ENCODE data around the gene PTGER4.

Gene PTGER4

DNA sequence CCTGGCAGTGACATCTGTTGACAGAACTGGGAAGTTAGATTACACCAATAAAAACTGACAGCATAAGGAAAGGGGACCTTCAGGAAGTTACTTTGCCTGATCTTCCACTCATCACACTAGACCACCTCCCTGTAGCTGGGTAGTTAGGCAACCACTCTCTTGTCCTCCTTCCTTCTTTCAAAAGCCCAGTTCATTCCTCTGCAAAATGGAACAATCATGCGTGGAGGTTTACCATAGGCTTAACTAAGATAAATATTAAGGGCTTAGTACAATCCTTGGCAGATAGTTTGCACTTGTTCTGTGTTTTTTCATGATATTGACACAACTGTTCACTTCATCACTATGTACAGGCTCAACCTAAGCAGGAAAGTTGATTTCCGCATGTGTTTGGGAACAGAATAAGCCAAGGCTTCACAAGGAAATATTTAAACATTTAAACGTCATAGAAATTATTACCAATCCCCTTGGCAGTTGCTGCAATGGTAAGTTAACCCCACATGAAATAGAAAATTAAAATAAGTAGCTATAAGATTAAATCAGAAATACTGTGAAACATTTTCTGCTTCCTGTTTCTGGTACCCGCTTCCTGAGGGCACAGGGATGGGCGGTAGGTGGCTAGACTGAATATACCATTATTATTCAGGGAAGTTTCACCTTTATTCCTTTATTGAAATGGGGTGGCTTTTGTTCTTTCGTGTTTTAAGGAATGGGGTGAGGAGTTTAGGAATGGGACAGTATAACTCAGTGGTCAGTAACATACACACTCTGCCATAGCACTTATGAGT lies 9.9 kb upstream of the PTGER4 start:
- DNase-seq (ENCODE audit: low read depth in 2 of 2, low spot score in 1 of 2) = no peak

DNA sequence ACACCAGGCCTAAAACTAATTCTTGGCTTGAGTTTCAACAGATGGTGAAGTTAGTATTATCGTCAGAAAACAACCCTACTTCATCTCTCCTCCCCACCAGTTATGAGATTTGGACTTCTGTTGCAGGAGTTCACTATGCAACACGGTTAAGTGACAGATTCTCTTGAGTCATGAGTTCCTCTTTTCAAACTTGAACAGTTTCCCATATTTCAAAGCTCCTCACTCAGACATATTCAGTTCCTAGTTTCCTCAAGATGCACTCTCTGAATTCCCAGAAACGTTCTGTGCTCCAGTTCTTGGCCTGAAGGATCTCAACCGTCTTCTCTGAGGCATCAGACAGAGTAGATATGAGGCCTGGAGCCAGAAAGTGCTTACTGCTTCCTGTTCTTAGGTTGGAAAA lies 7.3 kb upstream of the PTGER4 start:
- DNase-seq (ENCODE audit: low read depth in 2 of 2, low spot score in 1 of 2) = no peak

DNA sequence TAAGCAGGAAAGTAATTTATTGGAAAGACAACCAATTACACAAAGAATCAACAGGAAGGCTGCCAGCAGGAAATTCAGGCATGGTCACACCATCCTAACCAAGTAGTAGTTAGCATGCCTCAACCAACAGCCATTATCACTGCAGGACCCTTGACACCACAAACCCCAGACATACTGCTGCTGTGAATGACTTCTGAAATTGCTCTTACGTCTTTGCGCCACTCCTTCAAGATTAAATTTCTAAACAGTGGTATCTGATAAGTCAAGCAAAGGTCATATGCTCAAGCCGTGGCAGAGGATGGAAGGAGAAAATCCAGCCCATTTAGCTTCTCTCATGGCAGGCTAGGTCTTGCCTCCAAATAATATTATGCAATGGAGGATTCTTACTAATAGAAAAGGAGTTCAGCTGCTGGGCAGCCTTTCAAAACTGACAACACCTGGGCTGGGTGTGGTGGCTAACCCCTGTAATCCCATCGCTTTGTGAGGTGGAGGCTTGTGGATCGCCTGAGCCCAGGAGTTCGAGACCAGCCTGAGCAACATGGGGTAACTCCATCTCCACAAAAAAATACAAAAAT lies 5.0 kb upstream of the PTGER4 start:
- no peak for DNase-seq (ENCODE audit: low read depth in 2 of 2, low spot score in 1 of 2)

DNA sequence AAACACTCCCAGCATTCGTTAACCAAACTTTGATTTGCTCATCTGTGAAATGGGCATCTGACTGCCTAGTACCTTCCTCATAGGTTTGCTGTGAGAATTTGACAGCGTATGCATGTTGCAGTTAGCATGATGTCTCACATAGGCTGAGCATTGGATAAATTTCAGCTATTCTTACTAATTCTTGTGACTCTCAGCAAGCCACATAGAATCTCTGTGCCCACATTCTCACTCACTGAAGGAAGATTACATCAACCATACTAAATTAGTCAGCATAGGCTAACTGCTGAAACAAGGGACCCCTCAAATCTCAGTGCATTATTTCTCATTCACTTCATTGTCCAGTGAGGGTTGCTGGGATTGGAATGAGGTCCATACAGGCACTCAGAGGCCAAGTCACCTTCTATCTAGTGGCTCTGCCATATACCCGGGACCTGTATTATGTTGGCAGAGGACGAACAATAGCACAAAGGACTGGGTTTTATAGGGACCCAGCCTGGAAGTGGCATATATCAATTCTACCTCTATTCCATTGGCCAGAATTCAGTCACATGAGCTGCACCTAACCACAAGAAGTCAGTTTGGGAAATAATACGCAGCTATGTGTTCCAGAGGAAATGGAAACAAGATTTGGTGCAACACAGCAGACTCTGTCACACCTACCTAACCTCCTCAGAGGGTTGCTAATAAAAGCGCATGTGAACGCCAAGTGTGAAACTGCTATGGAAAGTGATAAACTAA lies 4.2 kb upstream of the PTGER4 start:
- DNase-seq (ENCODE audit: low read depth in 2 of 2, low spot score in 1 of 2) = no peak

DNA sequence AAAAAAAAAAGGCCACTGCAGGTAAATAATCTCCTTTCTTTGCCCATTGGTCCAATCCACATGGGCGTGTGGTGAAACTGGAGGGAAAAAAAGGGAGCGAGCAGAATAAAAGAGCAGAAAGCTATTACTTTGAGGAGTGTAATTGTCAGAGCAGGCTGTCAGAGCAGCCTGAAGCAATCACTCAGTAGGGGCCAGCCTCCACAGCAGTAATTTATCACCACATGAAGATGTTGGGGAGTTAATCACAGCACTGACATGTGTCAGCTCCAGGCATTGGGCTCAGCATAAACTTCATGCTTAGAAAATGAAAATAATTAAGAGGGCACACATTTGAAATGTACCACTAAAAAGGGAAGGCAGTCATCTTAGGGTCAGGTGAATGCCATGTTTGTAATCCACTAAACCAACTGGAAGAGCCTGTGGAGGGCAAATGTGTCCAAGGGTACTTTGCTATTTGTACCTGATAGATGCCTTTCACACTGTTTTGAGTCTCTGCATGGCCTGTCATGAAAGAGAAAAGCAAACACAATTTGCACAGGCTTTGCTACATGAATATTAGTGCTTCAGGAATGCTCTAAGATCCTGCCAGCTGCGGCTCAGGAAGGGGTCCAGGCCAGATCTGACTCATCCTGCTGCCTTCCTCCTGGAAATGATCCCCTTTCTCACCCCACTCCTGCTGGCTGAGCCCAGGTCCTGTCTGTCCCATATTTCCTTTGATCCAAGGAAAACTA lies 2.9 kb upstream of the PTGER4 start:
- no peak for DNase-seq (ENCODE audit: low read depth in 2 of 2, low spot score in 1 of 2)

DNA sequence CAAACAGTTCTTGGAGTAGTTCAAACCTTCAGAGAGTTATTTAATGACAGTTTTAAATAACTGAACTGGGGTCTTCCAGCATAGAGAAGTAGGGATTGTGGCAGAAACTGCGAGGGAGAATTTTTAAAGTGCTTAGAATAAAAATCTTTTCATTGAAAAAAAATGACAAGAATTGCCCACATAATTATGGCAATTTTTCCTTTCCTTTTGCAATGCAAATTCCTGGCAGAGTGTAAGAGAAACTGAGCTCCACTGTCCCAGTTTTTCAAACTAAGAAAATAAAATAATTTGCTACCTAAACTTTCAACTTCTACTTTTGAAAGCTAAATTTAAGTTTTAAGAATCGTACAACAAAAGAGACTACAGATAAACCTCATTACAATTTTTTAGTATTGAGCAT lies 2.3 kb upstream of the PTGER4 start:
- no peak for DNase-seq (ENCODE audit: low read depth in 2 of 2, low spot score in 1 of 2)

DNA sequence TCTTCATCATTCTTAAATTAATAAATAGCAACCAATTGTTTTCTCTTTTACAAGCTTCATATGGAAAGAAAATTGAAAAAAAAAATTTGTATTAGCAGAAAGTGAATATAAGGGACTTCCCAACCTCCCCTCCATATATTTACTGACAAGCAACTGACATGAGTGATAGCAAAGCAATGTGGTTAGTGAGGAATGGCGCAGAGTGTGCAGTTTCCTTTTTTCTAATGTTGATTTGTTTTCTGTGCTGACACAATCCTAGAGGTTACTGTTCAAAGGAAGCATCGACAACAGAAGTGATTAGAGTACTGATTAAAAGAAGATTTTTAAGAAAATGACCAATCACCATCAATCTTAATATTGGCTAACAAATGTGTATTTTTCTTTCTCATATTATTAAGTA lies 1.7 kb upstream of the PTGER4 start:
- DNase-seq (ENCODE audit: low read depth in 2 of 2, low spot score in 1 of 2) = no peak

DNA sequence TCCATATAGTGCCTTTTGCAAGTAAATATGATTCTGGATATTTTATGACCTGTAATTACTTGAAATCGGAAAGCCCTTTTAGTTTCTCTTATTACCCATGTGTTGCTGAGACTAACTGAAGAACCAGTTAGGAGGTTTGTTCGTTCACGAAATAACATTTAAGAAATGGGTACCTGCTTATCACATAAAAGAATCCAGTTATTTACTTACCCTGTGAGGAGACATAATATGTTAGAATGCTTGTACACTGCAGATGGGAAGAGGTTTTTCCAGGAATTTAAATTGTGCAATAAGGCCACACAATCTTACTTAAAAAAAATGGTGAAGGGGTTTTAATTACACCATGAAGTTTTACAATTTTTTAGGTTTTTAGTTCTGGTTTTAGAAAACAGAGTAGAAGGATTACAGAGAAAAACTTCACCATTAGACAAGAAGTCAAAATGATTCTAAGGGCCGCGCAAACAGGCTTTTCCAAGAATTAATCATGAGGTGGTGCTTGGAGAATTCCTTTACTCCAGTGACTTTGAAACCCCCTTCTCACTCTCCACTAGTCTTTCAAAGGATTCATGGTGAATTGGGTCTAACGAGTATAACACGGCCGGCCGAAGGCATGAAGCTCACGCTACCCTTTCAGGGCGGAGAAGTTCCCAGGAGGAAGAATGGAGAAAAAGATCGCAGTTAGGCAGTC lies 1.1 kb upstream of the PTGER4 start:
- DNase-seq (ENCODE audit: low read depth in 2 of 2, low spot score in 1 of 2) = no peak

DNA sequence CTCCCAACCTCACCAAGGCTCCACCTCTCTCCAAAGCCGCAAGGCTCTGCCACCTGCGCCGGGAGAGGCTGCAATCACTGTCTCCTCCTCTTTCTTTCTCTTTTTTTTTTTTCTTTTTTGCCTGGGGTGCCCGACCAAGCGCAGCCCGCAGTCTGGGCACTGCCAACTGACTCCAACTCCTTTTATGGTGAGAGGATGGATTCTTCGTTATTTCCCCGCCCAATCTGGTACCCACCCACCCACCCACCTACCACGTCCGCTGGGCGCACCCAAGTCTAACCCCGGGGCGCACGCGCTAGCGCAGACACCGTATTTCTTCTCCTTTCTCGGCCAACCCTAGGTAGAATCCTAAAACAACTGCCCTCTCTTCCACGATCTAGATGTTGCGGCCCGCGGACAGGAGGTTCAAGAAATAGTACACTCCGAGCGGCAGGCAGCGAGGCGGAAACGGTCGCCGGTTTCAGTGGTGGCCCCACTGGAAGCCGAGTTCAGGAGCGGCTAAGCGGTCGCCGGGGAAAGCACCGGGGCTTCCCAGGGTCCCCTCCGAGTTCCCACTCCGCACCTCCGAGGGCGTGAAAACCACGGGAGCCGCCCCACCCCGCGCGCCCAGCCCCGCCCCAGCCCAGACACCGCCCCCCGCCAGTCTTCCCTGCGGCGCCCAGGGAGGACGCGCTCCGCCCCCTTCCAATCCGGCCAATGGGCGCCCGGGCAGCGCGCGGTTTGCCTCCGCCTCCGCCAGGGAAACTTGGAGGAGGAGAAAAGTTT lies 385 bp upstream of the PTGER4 start:
- peak; percentile 84 to 91 for DNase-seq (ENCODE audit: low read depth in 2 of 2, low spot score in 1 of 2)

DNA sequence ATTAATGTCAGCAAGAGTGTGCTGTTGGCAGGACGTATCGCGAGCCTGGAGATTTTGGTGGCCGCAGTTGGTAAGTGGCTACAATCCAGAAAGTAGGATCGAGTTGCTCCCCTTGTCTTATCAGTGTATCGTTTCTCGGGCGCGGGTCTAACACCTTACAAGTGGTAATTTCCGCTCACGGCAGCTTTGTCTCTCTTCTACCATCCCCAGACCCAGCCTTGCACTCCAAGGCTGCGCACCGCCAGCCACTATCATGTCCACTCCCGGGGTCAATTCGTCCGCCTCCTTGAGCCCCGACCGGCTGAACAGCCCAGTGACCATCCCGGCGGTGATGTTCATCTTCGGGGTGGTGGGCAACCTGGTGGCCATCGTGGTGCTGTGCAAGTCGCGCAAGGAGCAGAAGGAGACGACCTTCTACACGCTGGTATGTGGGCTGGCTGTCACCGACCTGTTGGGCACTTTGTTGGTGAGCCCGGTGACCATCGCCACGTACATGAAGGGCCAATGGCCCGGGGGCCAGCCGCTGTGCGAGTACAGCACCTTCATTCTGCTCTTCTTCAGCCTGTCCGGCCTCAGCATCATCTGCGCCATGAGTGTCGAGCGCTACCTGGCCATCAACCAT lies 1.1 kb downstream of the PTGER4 start:
- no peak for DNase-seq (ENCODE audit: low read depth in 2 of 2, low spot score in 1 of 2)

DNA sequence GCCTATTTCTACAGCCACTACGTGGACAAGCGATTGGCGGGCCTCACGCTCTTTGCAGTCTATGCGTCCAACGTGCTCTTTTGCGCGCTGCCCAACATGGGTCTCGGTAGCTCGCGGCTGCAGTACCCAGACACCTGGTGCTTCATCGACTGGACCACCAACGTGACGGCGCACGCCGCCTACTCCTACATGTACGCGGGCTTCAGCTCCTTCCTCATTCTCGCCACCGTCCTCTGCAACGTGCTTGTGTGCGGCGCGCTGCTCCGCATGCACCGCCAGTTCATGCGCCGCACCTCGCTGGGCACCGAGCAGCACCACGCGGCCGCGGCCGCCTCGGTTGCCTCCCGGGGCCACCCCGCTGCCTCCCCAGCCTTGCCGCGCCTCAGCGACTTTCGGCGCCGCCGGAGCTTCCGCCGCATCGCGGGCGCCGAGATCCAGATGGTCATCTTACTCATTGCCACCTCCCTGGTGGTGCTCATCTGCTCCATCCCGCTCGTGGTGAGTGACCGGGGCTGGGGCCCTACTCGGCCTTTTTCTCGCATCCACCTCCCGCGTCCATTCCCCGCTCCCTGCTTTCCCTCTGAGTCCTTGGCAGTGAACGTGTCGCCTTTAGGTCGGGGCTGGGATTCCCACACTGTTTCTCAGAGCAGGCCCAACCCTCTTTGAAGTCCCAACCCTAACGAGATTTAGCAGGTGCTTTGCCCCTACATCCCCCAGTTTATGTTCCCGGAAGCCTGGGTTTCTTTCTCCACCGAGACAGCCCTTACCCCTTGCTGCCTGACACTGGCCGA lies 1.8 kb downstream of the PTGER4 start:
- DNase-seq (ENCODE audit: low read depth in 2 of 2, low spot score in 1 of 2) = no peak

DNA sequence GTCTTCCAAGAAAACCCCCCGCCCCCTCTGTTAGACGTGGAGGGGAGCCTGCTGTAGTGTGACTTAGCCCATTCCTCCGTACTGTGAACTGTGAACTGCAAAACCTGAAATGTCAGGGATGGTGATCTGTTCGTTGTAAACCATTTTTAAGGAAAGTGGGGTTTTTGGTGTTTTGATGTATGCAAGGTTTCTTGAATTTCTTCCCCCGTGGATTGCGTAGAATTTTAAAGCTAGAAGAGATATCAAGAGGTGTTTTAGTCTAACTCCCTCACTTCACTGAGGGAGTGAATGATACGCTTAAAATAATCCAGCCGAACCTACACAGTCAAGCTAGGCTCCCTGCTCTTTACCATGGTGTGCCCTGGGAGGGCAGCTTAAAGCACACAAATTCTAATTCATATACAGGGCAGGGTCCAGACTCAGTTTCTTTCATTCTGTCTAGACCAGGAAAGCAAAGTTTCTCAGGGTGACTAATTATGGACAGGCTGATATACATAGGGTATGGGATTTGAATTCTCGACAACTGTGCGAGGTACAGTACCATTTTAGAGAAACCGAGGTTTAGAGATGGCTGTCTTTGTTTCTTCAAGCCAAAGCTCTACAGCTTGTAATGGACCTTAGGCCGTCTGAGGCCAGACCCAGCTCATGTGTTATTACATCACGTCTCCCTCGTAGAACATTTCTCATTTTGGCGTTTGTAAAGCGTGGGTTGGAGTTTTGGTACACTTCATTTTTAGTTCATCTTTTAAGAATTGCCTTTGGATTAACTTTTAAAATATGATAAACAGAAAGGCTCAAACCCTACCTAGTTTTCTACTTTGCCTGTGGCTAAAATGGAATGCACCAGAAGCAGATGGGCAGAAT lies 2.7 kb downstream of the PTGER4 start:
- no peak for DNase-seq (ENCODE audit: low read depth in 2 of 2, low spot score in 1 of 2)

DNA sequence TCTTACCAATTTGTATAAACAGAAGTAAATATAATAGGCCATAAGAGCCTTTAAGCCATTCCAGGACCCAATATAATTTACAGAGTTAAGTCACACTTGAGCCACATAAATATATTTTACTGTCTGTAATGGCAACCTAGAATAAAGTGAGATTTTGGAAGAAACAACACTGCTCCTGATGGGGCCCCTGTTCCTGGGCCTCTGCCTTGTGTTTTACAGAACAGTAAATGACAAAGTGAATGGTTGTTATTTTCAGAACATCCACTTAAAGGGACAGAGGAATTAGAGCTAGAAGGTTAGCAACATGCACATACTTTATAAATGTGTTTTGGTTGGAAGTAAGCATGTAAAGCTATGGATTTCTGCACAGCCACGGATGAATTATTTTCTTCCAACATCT lies 3.6 kb downstream of the PTGER4 start:
- no peak for DNase-seq (ENCODE audit: low read depth in 2 of 2, low spot score in 1 of 2)

DNA sequence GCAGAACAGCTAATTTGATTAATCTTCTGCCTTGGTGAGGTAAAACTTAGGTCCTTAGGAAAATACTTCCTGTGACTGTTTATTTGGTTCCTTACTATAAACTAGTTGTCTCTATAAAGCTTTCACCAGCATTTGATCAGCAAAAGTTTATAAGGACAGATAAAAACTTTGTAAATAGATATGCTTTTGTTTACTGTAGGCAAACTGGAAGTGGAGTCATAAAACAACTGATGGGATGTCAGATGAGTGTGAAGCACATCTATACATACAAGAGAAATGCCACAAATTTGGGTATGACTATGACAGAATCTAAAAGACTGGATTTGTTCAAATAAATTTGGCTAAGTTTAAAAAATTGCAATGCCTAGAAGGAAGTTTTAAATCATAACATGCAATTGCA lies 5.5 kb downstream of the PTGER4 start:
- DNase-seq (ENCODE audit: low read depth in 2 of 2, low spot score in 1 of 2) = no peak

DNA sequence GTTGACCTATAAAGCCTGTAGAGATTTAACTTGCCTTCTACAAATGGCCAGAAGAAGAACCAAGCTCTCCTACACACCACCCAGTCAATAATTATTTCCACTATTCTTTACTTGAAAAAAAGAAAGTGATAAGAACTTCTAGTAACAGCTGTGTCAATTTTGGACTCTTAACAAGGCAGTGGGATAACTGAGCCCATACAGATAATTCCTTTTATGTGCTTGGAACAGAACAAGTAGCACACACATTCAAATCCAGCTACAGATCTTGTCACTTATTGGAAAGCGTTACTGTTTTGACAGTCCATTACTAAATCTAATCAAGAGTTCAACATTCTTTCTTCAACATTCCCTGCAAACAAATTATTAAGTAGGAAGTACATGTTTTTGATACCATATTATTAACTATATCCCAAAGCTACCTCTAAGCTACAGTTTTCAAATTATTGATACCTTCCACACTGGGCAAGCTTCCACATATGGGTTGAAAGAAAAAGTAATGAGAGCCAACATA lies 6.3 kb downstream of the PTGER4 start:
- DNase-seq (ENCODE audit: low read depth in 2 of 2, low spot score in 1 of 2) = no peak

DNA sequence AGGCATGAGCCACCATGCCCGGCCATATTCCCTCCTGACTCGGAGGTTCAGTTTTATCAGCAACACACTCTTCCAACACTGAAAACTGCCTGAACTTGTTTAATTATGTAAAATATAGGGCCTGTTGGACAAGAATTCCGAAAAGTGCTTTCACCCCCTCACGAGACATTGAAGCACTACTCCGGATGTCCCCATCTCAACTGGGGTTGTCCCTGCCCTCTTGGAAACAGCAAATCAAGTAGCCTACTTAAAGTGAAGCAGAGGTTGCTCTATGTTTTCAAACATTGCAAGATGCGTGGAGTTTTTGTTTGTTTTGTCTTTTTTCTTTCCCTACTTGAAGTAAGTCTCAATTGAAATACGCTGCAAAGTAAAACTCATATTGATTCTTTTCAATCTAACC lies 7.6 kb downstream of the PTGER4 start:
- DNase-seq (ENCODE audit: low read depth in 2 of 2, low spot score in 1 of 2) = no peak

DNA sequence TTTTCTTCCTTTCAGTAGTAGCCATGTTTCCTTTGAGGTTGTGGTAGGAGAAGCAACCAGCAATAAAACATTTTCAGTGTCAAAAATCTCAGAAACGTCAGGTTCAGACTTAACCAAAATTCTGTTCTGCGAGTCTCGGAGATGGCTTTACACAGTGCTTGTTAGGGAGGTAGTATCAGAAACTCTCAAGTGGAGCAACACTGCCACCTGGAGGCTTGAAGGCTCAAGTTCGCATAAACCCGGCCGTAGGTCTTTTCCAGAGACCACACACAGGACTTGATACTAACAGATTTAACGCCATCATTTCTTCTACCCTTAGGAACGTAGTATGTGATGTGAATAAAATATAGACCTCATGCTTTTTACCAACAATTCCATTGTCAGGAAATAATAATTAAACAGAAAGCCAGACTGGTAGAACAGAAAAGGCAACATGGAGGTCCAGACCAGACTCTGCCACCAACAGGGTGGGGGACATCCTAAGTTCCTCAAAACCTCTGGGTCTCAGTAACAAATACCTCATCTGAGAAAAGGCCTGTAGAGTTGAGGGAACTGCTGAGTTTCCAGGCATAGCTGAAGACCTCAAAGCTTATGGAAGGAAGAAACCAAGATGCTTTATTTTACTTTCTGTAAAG lies 8.5 kb downstream of the PTGER4 start:
- DNase-seq (ENCODE audit: low read depth in 2 of 2, low spot score in 1 of 2) = peak; percentile 76 to 79

DNA sequence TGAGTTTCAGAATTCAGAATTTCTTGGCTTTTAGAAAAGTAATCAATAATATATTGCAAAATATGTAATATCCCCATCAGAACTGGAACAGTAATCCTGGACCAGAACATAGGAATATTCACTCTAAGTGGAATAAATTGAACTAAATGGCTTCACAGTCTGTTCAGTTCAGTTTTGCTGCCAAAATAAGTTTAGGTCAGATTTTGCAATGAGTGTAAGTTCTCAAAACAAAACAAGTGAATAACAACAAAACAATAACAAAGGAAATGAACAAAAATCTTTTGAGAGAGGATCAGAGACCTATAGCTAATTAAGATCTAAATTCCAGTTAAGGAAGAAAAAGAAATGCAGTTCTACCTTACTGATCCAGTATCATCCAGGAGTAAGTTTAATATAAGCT lies 9.3 kb downstream of the PTGER4 start:
- DNase-seq (ENCODE audit: low read depth in 2 of 2, low spot score in 1 of 2) = no peak

All from stimulated activated CD8-positive, alpha-beta memory T cell treated with anti-CD3 and anti-CD28 coated beads, Interleukin-4, amount 100 ng/mL, for 1 hour (primary cell).